IMR-90 (cell line): ENCODE measurements around the gene RASSF3. TPM values are rescaled to one million over a fixed set of nuclear protein-coding genes. Genes with fewer than 3 reads are reported as not detected.

ENCODE experiments used
- ATAC-seq: fragments of 200-7000 bp; cut with Tn5 transposase; 2 replicates; pipeline ENCODE4 v1.9.1; 2020; ENCODE audit warnings: low read depth, mild to moderate bottlenecking, moderate library complexity
- BruUV-seq: library from RNA; stranded (reverse); fragments of 400-500 nt; replicated peaks from 2 replicates; lab custom pipeline; 2021; lab: Mats Ljungman, UMichigan
- CTCF ChIA-PET: fragments of 300-600 bp; formaldehyde crosslinking; extraction: SDS; loops from one replicate; lab custom pipeline; 2021; ENCODE audit warnings: antibody characterized with exemption; lab: Yijun Ruan, JAX
- POLR2A ChIA-PET: fragments of 300-600 bp; sonication (Branson Sonifier 250); formaldehyde crosslinking; loops from one replicate; lab custom pipeline; 2022; ENCODE audit warnings: antibody characterized with exemption; ENCODE audit not compliant: unreplicated experiment; lab: Charles Lee
- DNase-seq: peaks from one replicate; pipeline ENCODE4 v3.0.0; 2013
- H2AFZ ChIP-seq: replicated peaks from 2 replicates; pipeline ENCODE3; 2013; ENCODE audit warnings: low read length, mild to moderate bottlenecking; ENCODE audit not compliant: poor library complexity
- H2AK5ac ChIP-seq: 2 replicates; pipeline ENCODE4 v1.6.1; 2013; ENCODE audit warnings: low read depth, low read length, inconsistent platforms
- H2AK9ac ChIP-seq: replicated peaks from 2 replicates; pipeline ENCODE3; 2013; ENCODE audit warnings: mild to moderate bottlenecking, low read depth, low read length, moderate library complexity; ENCODE audit not compliant: poor library complexity
- H2BK120ac ChIP-seq: 2 replicates; pipeline ENCODE4 v1.6.1; 2013; ENCODE audit warnings: low read depth, low read length, inconsistent platforms
- H2BK15ac ChIP-seq: 3 replicates; pipeline ENCODE4 v1.6.1; 2013; ENCODE audit warnings: low read depth, low read length, inconsistent platforms
- H2BK20ac ChIP-seq: 2 replicates; pipeline ENCODE4 v1.6.1; 2013; ENCODE audit warnings: low read depth, mild to moderate bottlenecking, inconsistent platforms, low read length, moderate library complexity
- H2BK5ac ChIP-seq: 2 replicates; pipeline ENCODE4 v1.6.1; 2013; ENCODE audit warnings: mild to moderate bottlenecking, low read depth, low read length, inconsistent platforms; ENCODE audit not compliant: poor library complexity, severe bottlenecking
- H3K14ac ChIP-seq: replicated peaks from 2 replicates; pipeline ENCODE4 v1.6.1; 2013; ENCODE audit warnings: low read depth, low read length, inconsistent platforms
- H3K18ac ChIP-seq: 2 replicates; pipeline ENCODE4 v1.6.1; 2013; ENCODE audit warnings: low read depth, low read length, control low read depth
- H3K23ac ChIP-seq: 2 replicates; pipeline ENCODE4 v1.6.1; 2013; ENCODE audit warnings: low read depth, low read length, inconsistent platforms
- H3K27ac ChIP-seq: 2 replicates; pipeline ENCODE4 v1.5.1; 2013; ENCODE audit warnings: mild to moderate bottlenecking, control low read depth, low read length; ENCODE audit not compliant: insufficient read depth
- H3K27me3 ChIP-seq: 2 replicates; pipeline ENCODE4 v1.6.1; 2013; ENCODE audit warnings: low read length; ENCODE audit not compliant: control insufficient read depth, insufficient read depth
- H3K36me3 ChIP-seq: 2 replicates; pipeline ENCODE4 v1.6.1; 2013; ENCODE audit warnings: low read length, mixed read lengths; ENCODE audit not compliant: control insufficient read depth, insufficient read depth
- H3K4ac ChIP-seq: 2 replicates; pipeline ENCODE4 v1.6.1; 2013; ENCODE audit warnings: low read depth, low read length, inconsistent platforms
- H3K4me1 ChIP-seq: 2 replicates; pipeline ENCODE4 v1.6.1; 2013; ENCODE audit warnings: low read length, mixed read lengths; ENCODE audit not compliant: control insufficient read depth, insufficient read depth
- H3K4me2 ChIP-seq: 2 replicates; pipeline ENCODE4 v1.6.1; 2013; ENCODE audit warnings: low read depth, mild to moderate bottlenecking, control low read depth, low read length, moderate library complexity
- H3K4me3 ChIP-seq: 2 replicates; pipeline ENCODE4 v1.5.1; 2013; ENCODE audit warnings: low read depth, mild to moderate bottlenecking, control low read depth, low read length, moderate library complexity; ENCODE audit not compliant: insufficient read depth
- H3K56ac ChIP-seq: 2 replicates; pipeline ENCODE4 v1.6.1; 2013; ENCODE audit warnings: low read length, inconsistent platforms; ENCODE audit not compliant: insufficient read depth; ENCODE audit errors: extremely low read depth
- H3K79me1 ChIP-seq, 2 experiments: 2 replicates each; pipeline ENCODE4 v1.6.1; 2013; ENCODE audit warnings: low read length in 2 of 2, inconsistent platforms in 1 of 2, low read depth in 1 of 2
- H3K9ac ChIP-seq: 2 replicates; pipeline ENCODE4 v1.6.1; 2013; ENCODE audit warnings: low read depth, low read length, control low read depth
- H3K9me1 ChIP-seq: 2 replicates; pipeline ENCODE4 v1.6.1; 2013; ENCODE audit warnings: low read length, inconsistent platforms; ENCODE audit not compliant: insufficient read depth
- H3K9me3 ChIP-seq: 2 replicates; pipeline ENCODE4 v1.6.1; 2013; ENCODE audit warnings: low read length; ENCODE audit not compliant: control insufficient read depth, insufficient read depth
- H4K20me1 ChIP-seq: 2 replicates; pipeline ENCODE4 v1.6.1; 2013; ENCODE audit warnings: low read length, inconsistent platforms; ENCODE audit not compliant: insufficient read depth
- H4K5ac ChIP-seq: 2 replicates; pipeline ENCODE4 v1.6.1; 2013; ENCODE audit warnings: mild to moderate bottlenecking, low read depth, low read length, control low read depth
- H4K8ac ChIP-seq, 2 experiments: 2 replicates each; pipeline ENCODE4 v1.6.1; 2013; ENCODE audit warnings: low read depth in 2 of 2, low read length in 2 of 2, control low read depth in 1 of 2, inconsistent platforms in 1 of 2
- H4K91ac ChIP-seq: 2 replicates; pipeline ENCODE4 v1.6.1; 2013; ENCODE audit warnings: low read depth, low read length, inconsistent platforms; ENCODE audit not compliant: insufficient read depth
- CEBPB ChIP-seq: IDR thresholded peaks from 2 replicates; pipeline ENCODE4 v1.6.1; 2012; ENCODE audit warnings: low read depth, low read length, improper control_type of control experiment
- MAFK ChIP-seq: IDR thresholded peaks from 2 replicates; pipeline ENCODE4 v1.6.1; 2012; ENCODE audit warnings: low read depth, low read length, improper control_type of control experiment
- RCOR1 ChIP-seq: IDR thresholded peaks from 2 replicates; pipeline ENCODE4 v1.6.1; 2012; ENCODE audit warnings: mild to moderate bottlenecking, low read length, improper control_type of control experiment; ENCODE audit not compliant: insufficient replicate concordance
- WGBS, 2 experiments: methylation state at CpG; one replicate each; pipeline versions ENCODE4 v1.1.5 to v1.1.7; 2013; ENCODE audit warnings: missing lambda C conversion rate in 2 of 2; ENCODE audit not compliant: insufficient read length in 1 of 2; ENCODE audit errors: extremely low coverage in 2 of 2; 5-methylcytosine and 5-hydroxymethylcytosine counted together
- dilution Hi-C: fragments of 300-500 bp; cut with HindIII; formaldehyde crosslinking; loops from one replicate; pipeline ENCODE4 v1.14.3; 2018; ENCODE audit warnings: low sequenced_read_pairs; ENCODE audit not compliant: unreplicated experiment
- in situ Hi-C: fragments of 300-500 bp; cut with MboI; formaldehyde crosslinking; loops from 3 replicates; pipeline ENCODE4 v1.14.3; 2019; ENCODE audit warnings: low sequenced_read_pairs, inconsistent platforms, mixed read lengths
- intact Hi-C: fragments of 100-400 bp; cut with micrococcal nuclease; formaldehyde crosslinking; loops from 2 replicates; pipeline ENCODE4 v1.10.0; 2022
- polyA plus RNA-seq, 3 experiments: library from polyadenylated mRNA; depleted of rRNA; stranded (reverse); fragments of >200 nt; gene quantifications; 2 replicates each; pipeline ENCODE4 v1.2.3, GENCODE V29; 2012; ENCODE audit warnings: low replicate concordance in 1 of 3
- total RNA-seq: library from RNA; depleted of rRNA; stranded (reverse); fragments of >200 nt; gene quantifications from 2 replicates; pipeline ENCODE4 v1.2.3, GENCODE V29; 2012

RASSF3 gene
- total and polyA plus RNA-seq, 2 of the 4 experiments (the other 2 are of a cell fraction): 18.7 to 39.3 TPM

DNA sequence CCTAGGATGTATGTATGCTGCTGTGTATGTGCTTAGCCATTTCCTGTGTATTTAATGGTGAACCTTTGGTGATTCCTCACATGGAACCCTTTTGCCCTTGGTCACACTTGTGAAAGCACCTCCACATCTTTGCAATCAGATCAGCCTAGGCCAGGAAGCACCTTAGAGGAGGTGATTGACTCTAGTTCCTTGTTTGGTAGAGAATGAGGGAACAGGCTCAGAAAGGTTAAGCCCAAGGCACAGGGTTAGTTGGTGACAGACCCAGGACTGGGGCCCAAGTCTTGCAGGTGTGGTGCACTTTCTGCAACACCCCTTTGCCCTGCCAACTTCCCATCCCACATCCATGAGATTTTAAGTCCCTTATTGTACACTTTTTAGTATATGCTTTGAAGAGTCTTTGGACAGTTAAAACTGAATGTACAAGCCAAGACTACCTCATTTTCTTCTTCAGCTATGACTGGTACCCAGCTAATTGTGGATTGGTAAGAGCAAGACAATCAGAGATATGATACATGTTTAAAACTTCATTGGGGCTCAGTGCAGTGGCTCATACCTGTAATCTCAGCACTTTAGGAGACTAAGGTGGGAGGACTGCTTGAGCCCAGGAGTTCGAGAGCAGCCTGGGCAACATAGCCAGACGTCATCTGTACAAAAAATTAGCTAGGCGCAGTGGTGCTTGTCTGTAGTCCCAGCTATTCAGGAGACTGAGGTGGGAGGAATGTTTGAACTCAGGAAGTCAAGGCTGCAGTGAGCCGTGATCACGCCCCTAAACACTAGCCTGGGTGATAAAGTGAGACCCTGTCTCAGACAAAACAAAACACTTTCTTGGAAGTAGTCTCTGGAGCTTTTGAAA lies 71.1 kb downstream of the RASSF3 start (continued):
- no peak for TF ChIP-seq RCOR1

DNA sequence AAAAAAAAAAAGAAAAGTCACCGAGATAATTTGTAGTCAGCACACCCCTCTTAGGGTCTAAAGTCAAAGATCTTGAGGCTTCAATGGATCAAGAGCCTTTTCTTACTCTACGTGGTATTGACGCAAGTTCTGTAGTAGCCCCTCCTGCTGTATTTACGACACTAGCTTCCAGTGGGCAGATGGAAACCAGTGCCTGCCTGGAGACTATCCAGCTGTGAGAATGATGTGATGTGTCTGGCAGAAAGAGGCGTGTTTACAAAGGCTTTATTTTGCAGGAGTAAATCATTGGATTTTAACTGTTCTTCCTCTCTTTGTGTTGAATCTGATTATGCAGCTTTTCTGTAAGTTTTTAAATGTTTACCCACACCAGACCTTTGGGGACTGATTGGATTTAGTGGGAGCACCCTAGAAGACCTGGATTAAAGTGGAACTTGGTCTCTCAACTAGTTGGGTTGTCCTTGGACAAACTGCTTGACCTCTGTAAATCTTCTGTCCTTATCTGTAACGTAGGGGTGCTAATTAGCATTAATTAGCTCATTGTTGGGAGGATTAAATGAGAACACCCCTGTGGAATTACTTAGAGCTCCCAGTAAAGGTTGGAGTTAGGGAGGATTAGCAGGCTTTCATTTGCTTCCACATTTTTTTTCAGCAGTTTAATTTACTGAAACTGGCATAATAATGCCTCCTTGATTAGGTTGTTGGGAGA lies 72.4 kb downstream of the RASSF3 start:
- no peak overlapping the region for H3K4ac ChIP-seq
- H3K14ac ChIP-seq: peak overlapping the region; percentile 23; the same call in 1 of the 2 replicates
- H2BK5ac ChIP-seq: no peak overlapping the region
- in situ Hi-C loops (no loop called here), intact Hi-C loops (no loop called here), dilution Hi-C loops (no loop called here)
- H2BK120ac ChIP-seq: no peak overlapping the region
- H4K91ac ChIP-seq: no peak overlapping the region
- peaks cover 15% of the 10 kb centered on the region for H3K9me1 ChIP-seq
- H4K8ac ChIP-seq: no peak overlapping the region; a peak in 1 of 4 replicates
- WGBS, 2 experiments: no CpG with 5 or more reads among the region's 6 CpGs
- BruUV-seq: no TSS peak
- H3K27me3 ChIP-seq: no peaks in the 10 kb centered on the region
- no peak overlapping the region; the same call in 1 of the 2 replicates for H3K27ac ChIP-seq
- H2AK9ac ChIP-seq: no peak overlapping the region
- peaks cover 9% of the 10 kb centered on the region for H3K36me3 ChIP-seq
- no peak overlapping the region for H2AFZ ChIP-seq
- H3K9ac ChIP-seq: no peak overlapping the region
- peaks cover 14% of the 10 kb centered on the region; the same call in 1 of the 2 replicates for H4K20me1 ChIP-seq
- no peak overlapping the region for H2BK15ac ChIP-seq
- H3K4me3 ChIP-seq: no peak overlapping the region
- H3K4me2 ChIP-seq: no peak overlapping the region
- H2AK5ac ChIP-seq: no peak overlapping the region
- ChIA-PET POLR2A (interaction anchor here (0.5 kb wide), 1 partner anchor 228 kb away, joined by 3 read pairs; no protein-coding TSS in a partner anchor), CTCF (interaction anchor here (0.5 to 1.0 kb wide), 2 partner anchors 10 to 147 kb away, joined by 3 to 4 read pairs; no protein-coding TSS in a partner anchor)
- TF ChIP-seq MAFK: no peak
- TF ChIP-seq CEBPB: peak; percentile 14; the same call in 1 of the 2 replicates
- no peak overlapping the region; the same call in 1 of the 2 replicates for H4K5ac ChIP-seq
- H3K56ac ChIP-seq: no peak overlapping the region
- DNase-seq (peak; percentile 93), ATAC-seq (peak; percentile 85)
- H3K9me3 ChIP-seq: no peaks in the 10 kb centered on the region
- H3K18ac ChIP-seq: peak overlapping the region; percentile 28; the same call in 1 of the 2 replicates
- H3K4me1 ChIP-seq: peaks cover 9% of the 10 kb centered on the region
- peak overlapping the region; percentile 5; the same call in 1 of the 2 replicates for H2BK20ac ChIP-seq
- H3K79me1 ChIP-seq: peaks cover 18 to 70% of the 10 kb centered on the region in 2 experiments
- H3K23ac ChIP-seq: peak overlapping the region; percentile 13; the same call in 1 of the 2 replicates
